Vagina (tissue), 2 donors: ENCODE data around the gene CYP2B6.

Source experiments
- CTCF ChIP-seq, 3 experiments: fragments of 450-650 bp in 2 of 3; fragments of 200-600 bp in 1 of 3; sonication (generic) in 1 of 3; IDR thresholded peaks; one replicate each; pipeline ENCODE4 v1.5.1; 2017 to 2019; ENCODE audit warnings: antibody characterized with exemption in 3 of 3, mild to moderate bottlenecking in 2 of 3, moderate library complexity in 2 of 3
- POLR2AphosphoS5 ChIP-seq, 2 donors: sonication (generic); formaldehyde crosslinking; IDR thresholded peaks; one replicate each; pipeline ENCODE4 v1.9.0; 2017; ENCODE audit warnings: antibody characterized with exemption in 2 of 2, mild to moderate bottlenecking in 2 of 2, low read depth in 1 of 2; ENCODE audit not compliant: insufficient read depth in 1 of 2

- TF ChIP-seq POLR2AphosphoS5 (IDR thresholded peaks at IDR 0.05; ENCODE audit: insufficient read depth in 1 of 2, low read depth in 1 of 2) (no peak), CTCF (IDR thresholded peaks at IDR 0.05) (no peak)
Measured at GRCh38 chr19:41039806-41040205, 48.7 kb downstream of the CYP2B6 start.
